Keratinocyte (primary cell): Measurements from ENCODE around the gene FAM3C.

Experiments
- EZH2 ChIP-seq: IDR thresholded peaks from one replicate; pipeline ENCODE4 v1.6.1; 2012; ENCODE audit warnings: inconsistent platforms, mild to moderate bottlenecking, low read length, moderate library complexity
- TF ChIP-seq, protein P1 (sequence below), 3 experiments: IDR thresholded peaks in 1 of 3; conservative IDR thresholded peaks in 1 of 3; optimal IDR thresholded peaks in 1 of 3; 2 replicates in 2 of 3; 3 replicates in 1 of 3; pipeline versions ENCODE3 to v1.5.1; 2011; ENCODE audit warnings: low read length in 3 of 3, mild to moderate bottlenecking in 3 of 3, moderate library complexity in 2 of 3, control low read depth in 1 of 3, inconsistent platforms in 1 of 3; ENCODE audit not compliant: insufficient read depth in 2 of 3; ENCODE audit errors: extremely low read depth in 1 of 3

DNA sequence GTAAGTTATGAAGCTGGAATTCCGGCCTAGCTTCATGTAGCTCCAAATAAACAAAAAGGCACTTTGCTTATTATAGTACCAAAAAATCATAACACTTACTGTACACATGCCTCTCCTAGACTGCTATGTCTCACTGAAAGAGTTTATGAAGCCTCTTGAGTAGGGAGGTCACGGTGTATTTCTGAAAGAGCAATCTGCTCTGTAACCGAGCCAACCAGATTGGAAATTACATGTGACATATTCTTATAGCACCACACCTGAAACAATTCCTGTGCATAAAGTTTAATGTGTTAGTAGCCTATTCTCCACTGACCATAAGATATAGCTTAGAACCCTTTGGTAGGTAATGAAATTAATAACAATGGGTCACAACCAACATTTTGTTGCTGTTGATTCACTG is 1.3 kb upstream of the FAM3C start:
- TF ChIP-seq, protein P1, sequence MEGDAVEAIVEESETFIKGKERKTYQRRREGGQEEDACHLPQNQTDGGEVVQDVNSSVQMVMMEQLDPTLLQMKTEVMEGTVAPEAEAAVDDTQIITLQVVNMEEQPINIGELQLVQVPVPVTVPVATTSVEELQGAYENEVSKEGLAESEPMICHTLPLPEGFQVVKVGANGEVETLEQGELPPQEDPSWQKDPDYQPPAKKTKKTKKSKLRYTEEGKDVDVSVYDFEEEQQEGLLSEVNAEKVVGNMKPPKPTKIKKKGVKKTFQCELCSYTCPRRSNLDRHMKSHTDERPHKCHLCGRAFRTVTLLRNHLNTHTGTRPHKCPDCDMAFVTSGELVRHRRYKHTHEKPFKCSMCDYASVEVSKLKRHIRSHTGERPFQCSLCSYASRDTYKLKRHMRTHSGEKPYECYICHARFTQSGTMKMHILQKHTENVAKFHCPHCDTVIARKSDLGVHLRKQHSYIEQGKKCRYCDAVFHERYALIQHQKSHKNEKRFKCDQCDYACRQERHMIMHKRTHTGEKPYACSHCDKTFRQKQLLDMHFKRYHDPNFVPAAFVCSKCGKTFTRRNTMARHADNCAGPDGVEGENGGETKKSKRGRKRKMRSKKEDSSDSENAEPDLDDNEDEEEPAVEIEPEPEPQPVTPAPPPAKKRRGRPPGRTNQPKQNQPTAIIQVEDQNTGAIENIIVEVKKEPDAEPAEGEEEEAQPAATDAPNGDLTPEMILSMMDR (optimal IDR thresholded peaks at IDR 0.05 in 1 of 3, IDR thresholded peaks at IDR 0.05 in 1 of 3, conservative IDR thresholded peaks at IDR 0.05 in 1 of 3; ENCODE audit: extremely low read depth in 1 of 3, insufficient read depth in 2 of 3, low read length in 3 of 3): no peak
- TF ChIP-seq EZH2: no peak
